Mesodermal cell (in vitro differentiated cells): ENCODE data around the gene DGAT2.

Experiments used
- H3K27ac ChIP-seq: 2 replicates; pipeline ENCODE4 v1.7.0; 2013; ENCODE audit warnings: mild to moderate bottlenecking, low read depth, low read length, moderate library complexity; ENCODE audit not compliant: severe bottlenecking
- H3K36me3 ChIP-seq: 2 replicates; pipeline ENCODE4 v1.7.1; 2013; ENCODE audit warnings: mild to moderate bottlenecking, low read length, moderate library complexity; ENCODE audit not compliant: control insufficient read depth, insufficient read depth
- H3K4me1 ChIP-seq: one replicate; pipeline ENCODE4 v1.7.1; 2013; ENCODE audit warnings: mild to moderate bottlenecking, low read length; ENCODE audit not compliant: insufficient read depth, control insufficient read depth, poor library complexity, severe bottlenecking
- H3K4me3 ChIP-seq: 2 replicates; pipeline ENCODE4 v1.7.0; 2013; ENCODE audit warnings: low read length, control low read depth, mild to moderate bottlenecking; ENCODE audit not compliant: insufficient read depth, poor library complexity, severe bottlenecking; ENCODE audit errors: extremely low read depth
- H3K9me3 ChIP-seq: 2 replicates; pipeline ENCODE4 v1.7.1; 2013; ENCODE audit warnings: mild to moderate bottlenecking, low read length, moderate library complexity; ENCODE audit not compliant: control insufficient read depth
- WGBS, 2 experiments: methylation state at CpG; one replicate each; pipeline ENCODE4 v1.1.5; 2013; ENCODE audit warnings: missing lambda C conversion rate in 2 of 2; ENCODE audit not compliant: insufficient coverage in 2 of 2; 5-methylcytosine and 5-hydroxymethylcytosine counted together

DGAT2 gene

DNA sequence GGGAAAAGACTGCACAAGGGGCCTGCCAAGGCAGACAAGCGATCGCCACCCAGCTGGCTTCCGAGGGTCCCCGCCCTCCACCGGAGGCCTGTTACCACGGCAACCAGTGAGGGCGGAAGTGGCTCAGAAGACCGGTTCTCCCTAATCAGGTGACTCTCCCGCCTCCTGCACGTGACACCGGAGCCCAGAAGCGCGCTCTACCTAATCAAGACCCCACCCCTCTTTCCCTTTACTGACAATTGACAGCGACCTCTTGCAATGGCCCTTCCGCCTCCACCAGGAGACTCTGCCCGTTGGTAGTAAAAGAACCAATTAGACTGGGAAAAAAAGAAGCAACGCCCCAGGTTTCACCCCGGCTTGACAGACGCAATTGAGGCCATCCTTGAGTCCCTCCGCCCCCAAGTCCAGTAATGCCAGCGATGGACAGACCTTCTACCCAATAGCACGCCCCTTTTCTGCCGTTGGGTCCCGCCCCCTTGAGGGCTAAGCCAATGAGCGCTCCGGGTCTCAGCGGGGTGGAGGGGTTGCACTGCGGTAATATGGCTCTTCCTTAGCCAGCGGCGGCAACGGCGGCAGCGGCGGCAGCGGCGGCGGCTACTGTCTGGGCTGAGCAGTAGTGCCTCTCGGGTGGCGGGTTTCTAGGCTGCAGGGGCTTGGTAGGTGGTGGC is 46.2 kb downstream of the DGAT2 start, which contains the start of gene UVRAG:
Gene UVRAG, plus strand, starts transcription at position 534 of the 668 bp plus-strand sequence. CDS start 198 bp downstream, outside the sequence.
- Histone ChIP-seq H3K9me3 (no peaks in the 10 kb centered on the region), H3K27ac (peak within 1 kb of the TSS; percentile 81), H3K4me3 (peak within 1 kb of the TSS; percentile 95), H3K4me1 (peaks cover 29% of the 10 kb centered on the region), H3K36me3 (no peaks in the 10 kb centered on the region)
- 0% methylated on average over 28 to 37 of the region's 39 CpGs for WGBS, 2 experiments

DNA sequence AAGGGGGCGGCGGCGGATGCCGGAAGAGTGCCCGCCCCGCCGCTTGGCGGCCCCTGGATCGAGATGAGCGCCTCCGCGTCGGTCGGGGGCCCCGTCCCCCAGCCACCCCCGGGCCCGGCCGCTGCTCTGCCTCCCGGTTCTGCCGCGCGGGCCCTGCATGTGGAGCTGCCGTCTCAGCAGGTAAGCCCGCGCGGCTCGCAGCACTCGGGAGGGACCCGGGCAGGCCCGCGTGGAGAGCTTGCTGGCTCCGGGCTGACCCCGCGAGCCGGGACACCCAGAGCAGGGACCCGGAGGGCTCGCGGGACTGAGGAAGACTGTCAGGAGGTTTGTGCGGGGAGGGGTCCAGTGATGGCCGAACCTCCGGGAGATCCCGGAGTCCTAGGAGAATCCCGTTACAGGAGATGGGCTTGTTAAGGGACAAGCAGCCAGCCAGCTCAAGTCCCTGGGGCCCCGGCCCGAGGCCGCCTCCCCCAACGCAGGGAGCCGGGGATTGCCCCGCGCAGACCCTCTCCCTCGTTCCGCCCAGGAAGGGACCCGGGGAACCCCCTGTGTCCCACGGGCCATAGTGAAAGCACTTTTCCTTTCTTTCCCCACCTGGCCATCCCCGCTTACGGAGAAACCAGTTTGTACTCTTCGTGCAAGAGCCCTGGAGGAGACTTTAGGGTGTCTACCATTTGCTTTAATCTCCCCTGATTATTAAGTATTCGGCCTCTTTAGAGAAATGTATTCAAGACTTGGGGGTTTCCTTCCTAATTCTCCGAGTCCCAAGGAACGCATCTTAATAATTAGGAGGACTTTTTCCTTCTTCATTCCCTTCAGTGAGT is 47.0 kb downstream of the DGAT2 start:
- no peaks in the 10 kb centered on the region for H3K36me3 ChIP-seq
- peak overlapping the region; percentile 95 for H3K4me3 ChIP-seq
- peak overlapping the region; percentile 81 for H3K27ac ChIP-seq
- no peaks in the 10 kb centered on the region for H3K9me3 ChIP-seq
- H3K4me1 ChIP-seq: peaks cover 29% of the 10 kb centered on the region
- WGBS, 2 experiments: 0% methylated on average over 31 to 51 of the region's 60 CpGs

DNA sequence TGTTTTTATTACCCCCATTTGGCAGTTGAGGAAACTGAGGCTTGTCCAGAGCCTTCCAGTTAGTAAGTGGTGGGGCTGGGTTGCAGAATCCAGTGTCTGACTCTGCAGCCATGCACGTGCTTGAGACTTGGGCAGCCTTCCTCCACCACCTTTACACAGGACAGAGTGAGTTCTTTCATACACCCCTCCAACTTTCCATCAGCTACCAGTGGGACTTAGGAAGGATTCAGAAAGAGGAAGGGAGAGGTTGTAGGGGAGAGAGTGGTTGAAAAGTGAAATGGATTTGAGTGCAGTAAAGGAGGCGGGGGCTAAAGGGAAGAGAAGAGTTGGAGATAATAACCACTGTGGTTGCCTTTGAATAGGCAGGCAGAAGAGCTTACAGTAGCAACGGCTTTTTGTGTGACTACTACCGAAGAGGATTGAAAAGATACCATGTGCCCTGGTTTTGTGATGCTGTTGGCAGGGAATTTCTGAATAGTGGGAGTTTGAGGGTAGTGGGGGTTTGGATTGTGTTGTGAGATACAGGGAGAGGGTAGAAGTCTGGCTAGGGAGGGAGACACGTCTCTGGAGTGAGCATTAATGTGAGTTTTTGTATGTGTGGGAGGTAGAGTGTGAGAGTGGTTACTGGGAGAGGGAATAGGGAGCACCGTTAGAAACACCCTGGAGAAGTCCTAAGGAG is 48.1 kb downstream of the DGAT2 start:
- Histone ChIP-seq H3K4me3 (peak overlapping the region; percentile 95), H3K27ac (no peak overlapping the region), H3K4me1 (peaks cover 29% of the 10 kb centered on the region), H3K9me3 (no peaks in the 10 kb centered on the region), H3K36me3 (no peaks in the 10 kb centered on the region)
- 63 to 73% methylated on average over 4 to 5 of the region's 6 CpGs for WGBS, 2 experiments

DNA sequence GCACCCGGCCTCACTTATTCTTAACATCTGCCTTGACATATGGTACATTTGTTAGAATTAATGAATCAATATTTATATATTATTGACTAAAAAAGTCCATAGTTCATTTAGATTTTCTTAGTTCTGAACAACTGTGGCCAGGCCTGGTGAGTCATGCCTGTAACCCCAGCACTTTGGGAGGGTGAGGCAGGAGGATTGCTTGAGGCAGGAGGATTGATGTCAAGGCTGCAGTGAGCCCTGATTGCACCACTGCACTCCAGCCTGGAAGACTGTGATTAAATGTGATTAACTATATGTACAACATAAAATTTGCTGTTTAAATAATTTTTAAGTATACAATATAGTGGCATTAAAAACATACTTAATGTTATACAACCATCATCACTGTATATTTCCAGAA is 52.1 kb downstream of the DGAT2 start:
- Histone ChIP-seq H3K4me1 (peaks cover 10% of the 10 kb centered on the region), H3K27ac (no peak overlapping the region), H3K4me3 (no peak overlapping the region), H3K9me3 (no peaks in the 10 kb centered on the region), H3K36me3 (peaks cover 5% of the 10 kb centered on the region)
- WGBS, 2 experiments: no CpG with 5 or more reads among the region's 1 CpG

DNA sequence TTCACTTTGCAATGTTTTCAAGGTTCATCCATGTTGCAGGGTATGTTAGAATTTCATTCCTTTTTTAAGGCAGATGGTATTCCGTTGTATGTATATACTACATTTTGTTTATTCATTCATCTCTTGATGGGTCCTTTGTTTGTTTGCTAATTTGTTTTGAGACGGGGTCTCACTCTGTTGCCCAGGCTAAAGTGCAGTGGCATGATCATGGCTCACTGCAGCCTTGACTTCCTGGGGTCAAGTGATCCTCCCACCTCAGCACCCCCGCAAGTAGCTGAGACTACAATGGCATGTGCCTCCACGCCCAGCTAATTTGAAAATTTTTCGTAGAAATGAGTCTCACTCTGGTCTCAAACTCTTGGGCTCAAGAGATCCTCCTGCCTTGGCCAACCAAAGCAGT is 52.6 kb downstream of the DGAT2 start:
- Histone ChIP-seq H3K36me3 (peaks cover 5% of the 10 kb centered on the region), H3K4me3 (no peak overlapping the region), H3K4me1 (peaks cover 8% of the 10 kb centered on the region), H3K9me3 (no peaks in the 10 kb centered on the region), H3K27ac (no peak overlapping the region)
- WGBS, 2 experiments: 76 to 95% methylated on average over 3 to 4 of the region's 5 CpGs

DNA sequence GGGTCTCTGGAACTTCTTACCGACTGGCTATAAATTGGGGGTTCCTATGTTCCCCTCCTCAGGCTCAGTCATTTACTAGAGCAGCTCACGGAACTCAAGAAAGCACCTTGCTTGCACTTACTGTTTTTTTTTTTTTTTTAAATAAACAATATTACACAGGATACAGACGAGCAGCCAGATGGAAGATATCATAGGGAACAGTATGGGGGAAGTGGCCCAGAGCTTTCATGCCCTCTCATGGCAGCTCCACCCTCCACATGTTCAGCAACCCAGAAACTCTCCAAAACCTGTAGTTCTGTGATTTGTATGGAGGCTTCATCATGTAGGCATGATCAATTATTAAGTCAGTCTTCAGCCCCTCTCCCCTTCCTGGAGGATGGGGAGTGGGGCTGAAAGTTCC is 54.0 kb downstream of the DGAT2 start:
- WGBS, 2 experiments: 100% methylated on average over 1 of the region's 3 CpGs
- no peaks in the 10 kb centered on the region for H3K9me3 ChIP-seq
- H3K27ac ChIP-seq: no peak overlapping the region
- H3K4me3 ChIP-seq: no peak overlapping the region
- H3K36me3 ChIP-seq: peaks cover 5% of the 10 kb centered on the region
- peaks cover 2% of the 10 kb centered on the region for H3K4me1 ChIP-seq

DNA sequence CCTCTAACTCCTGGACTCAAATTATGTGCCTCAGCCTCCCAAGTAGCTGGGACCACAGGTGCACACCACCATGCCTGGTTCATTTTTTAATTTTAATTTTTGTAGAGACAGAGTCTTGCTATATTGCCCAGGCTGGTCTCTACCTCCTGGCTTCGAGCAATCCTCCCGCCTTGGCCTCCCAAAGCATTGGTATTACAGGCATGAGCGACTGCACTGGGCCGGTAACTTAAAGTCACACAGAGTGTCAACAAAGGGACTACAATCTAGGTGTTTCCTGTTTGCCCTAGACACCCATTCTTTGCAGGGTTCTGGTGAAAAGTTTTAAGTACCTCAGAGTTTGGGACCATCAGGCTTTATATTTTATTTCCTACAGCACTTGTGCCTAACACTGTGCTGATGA is 54.8 kb downstream of the DGAT2 start:
- Histone ChIP-seq H3K9me3 (no peaks in the 10 kb centered on the region), H3K4me1 (peaks cover 4% of the 10 kb centered on the region), H3K27ac (no peak overlapping the region), H3K36me3 (peaks cover 5% of the 10 kb centered on the region), H3K4me3 (no peak overlapping the region)
- 90 to 93% methylated on average over 4 of the region's 4 CpGs for WGBS, 2 experiments

DNA sequence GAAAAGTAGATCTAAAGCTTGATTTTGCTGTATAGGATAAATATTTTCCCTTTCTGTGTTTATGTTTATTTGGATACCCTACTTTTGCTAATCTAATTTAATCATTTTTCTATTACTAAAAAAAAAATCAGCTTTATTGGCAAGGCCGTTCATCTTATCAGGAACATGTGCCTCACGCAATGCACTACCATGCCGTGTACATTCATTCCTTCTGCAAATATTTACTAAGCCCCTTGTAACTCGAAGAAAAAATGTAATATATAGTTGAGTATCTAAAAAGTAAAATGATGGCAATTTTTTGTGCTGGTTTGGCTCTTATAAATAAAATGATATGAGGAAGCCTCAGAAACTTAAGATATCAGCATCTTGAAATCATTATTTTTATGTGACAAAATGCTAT is 55.4 kb downstream of the DGAT2 start:
- H3K27ac ChIP-seq: no peak overlapping the region
- H3K4me1 ChIP-seq: peaks cover 4% of the 10 kb centered on the region
- WGBS, 2 experiments: no CpG with 5 or more reads among the region's 4 CpGs
- H3K9me3 ChIP-seq: no peaks in the 10 kb centered on the region
- no peak overlapping the region for H3K4me3 ChIP-seq
- peaks cover 5% of the 10 kb centered on the region for H3K36me3 ChIP-seq

DNA sequence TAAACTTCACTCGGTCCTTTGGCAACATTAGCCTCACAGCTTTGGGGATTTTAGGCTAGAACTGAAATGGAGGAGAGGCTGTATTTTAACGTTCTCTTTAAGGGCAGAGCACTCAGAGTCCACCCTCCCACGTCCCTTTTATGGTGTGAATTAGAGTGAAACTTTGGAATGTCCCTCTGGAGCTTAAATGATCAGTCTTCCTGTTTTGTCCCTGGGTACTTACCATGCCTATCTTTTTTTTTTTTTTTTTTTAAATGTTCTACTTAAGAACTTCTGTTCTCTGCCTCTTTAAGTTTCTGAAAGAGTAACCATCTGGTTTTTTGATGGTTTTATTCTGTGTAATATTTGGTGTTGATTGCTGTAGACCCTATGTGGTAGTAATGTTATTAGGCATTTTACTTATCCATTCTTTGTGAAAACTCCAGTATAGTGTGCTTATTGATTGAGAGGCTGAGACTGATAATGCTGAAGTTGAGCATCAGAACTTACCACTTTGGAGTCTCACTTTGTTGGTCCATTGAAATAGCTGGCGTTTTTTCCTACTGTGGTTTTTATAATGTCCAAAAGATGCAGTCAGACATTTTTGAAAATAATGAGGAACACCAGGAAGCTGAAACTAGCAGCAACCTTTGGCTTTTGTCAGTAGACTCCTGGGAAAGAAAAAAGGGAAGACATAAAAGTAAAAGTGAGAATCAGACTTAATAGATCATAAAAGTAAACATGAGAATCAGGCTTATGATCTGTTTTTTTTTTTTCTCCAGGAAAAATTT is 58.1 kb downstream of the DGAT2 start:
- 90 to 100% methylated on average over 1 of the region's 4 CpGs for WGBS, 2 experiments
- Histone ChIP-seq H3K27ac (peak overlapping the region; percentile 0), H3K9me3 (no peaks in the 10 kb centered on the region), H3K4me1 (peaks cover 4% of the 10 kb centered on the region), H3K36me3 (peaks cover 5% of the 10 kb centered on the region), H3K4me3 (no peak overlapping the region)

DNA sequence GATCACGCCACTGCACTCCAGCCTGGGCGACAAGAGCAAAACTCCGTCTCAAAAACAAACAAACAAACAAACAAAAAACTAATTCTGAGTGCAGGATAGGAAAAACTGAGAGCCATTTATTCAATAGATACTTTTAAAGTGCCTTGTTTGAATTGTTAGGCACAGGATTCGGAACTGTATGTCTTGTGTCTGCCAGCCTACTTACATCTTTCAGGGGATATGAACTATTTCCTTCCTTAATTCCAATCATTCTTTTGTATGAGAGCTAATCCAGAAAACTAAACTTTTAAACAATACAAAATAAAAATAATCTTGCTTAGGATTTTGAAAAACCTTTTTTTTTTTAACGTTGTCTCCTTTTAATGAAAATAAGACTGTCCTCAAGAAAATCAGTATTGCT is 59.0 kb downstream of the DGAT2 start:
- Histone ChIP-seq H3K4me1 (peaks cover 8% of the 10 kb centered on the region), H3K9me3 (no peaks in the 10 kb centered on the region), H3K36me3 (no peaks in the 10 kb centered on the region), H3K27ac (no peak overlapping the region), H3K4me3 (no peak overlapping the region)
- 100% methylated on average over 1 of the region's 5 CpGs; no CpG with 5 or more reads in 1 of the 2 experiments for WGBS, 2 experiments
